ENCODE measurements around the gene NOTCH1.

The NOTCH1 gene

DNA sequence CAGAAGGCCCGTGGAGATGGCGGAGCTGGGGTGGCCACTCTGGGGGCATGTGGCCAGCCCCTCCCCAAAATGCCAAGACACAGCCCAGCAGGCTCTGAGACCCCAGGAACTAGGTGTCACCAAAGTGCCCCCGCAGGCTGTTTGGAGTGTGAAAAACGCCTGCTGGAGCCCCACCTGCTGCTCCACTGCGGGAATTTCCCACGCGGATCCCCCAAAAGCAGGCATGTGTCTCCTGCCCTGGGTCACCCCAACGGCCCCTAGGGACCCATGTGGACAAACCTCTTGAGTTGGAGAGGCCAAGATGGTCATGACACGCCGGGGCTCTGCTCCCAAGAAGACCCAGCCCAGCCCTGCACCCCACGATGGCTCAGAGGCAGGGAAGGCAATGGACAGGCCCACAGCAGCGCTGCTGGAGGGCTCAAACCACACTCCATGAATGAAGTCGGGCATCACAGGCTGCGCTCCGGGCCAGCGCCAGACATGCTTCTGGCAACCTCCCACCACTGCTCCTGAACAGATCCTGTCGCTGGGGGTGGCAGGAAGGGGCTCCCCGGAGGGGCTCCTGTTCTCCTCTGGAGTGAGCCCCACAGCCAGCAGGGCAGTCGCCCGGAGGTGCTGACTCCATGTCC lies 15.3 kb downstream of the NOTCH1 start:
- DNase-seq = no peak

GRCh38 chr9:136529516-136530460 lies 16.1 kb downstream of the NOTCH1 start:
- DNase-seq = no peak

DNA sequence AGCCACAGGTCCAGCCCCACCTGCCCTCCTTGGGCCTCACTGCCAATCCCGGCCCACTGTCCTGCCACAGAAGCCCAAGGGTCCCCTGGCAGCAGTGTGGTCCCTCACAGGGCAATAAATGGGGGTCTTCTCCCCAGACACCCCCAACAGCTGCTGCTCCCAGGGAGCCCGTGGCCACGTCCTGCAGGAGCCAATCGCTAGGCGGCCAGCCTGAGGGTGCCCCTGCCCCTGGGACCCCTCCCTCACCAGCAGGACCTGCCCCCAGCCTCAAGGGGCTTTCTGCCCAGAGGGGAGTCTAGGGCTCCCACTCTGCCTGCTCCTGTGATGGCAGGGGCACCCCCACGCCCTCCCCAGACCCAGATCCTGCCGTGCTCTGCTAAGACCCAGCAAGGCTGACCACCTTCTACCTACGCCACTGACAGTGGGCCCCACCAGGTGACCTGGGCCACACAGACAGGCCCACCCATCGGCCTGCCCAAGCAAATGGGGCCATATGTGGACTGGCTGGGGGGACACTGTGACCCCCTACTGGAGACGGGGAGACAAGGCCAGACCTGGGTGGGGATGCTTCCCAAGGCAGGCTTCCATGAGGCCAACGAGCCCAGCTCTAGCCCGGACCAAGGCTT lies 17.0 kb downstream of the NOTCH1 start:
- no peak for DNase-seq

DNA sequence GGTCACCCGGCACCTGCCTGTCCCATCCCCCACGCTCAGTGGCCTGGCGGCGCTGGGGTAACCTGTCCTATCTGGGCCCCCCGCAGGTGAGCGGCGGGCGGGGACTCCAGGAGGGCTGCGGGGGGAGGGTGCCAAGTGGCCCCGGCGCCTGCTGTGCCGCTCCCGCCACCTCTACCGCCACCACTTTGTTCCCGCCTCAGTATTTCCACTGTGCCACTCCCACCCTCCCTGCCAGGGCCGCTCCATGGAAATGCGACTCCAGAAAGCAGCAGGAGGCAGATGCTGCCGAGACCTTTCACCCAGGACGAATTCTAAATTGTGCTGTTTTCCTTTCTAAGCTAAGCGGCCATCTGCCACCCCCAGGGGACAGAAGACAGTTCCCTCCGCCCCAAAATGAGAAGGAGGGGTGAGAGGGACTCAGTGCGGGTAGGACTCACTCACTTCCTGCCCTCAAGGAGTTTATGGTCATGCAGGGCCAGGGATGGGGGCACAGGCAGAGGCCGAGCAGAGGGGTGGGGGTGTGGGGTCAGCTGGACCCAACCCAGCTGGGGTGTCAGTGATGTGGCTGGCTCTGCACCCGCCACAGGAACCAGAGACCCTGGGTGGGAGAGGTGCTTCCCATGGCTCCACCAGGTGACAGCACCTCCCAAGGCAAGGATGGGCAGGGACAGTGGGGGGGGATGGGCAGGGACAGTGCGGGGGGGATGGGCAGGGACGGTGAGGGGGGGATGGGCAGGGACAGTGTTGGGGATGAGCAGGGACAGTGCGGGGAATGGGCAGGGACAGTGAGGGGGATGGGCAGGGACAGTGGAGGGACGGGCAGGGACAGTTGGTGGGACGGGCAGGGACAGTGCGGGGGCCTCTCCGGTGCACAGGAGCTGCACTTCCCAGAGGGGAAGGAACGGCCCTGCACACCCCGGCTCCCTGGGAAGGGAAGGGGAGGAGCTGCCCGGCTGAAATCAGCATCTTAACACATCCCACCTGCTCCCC lies 17.8 kb downstream of the NOTCH1 start:
- DNase-seq = no peak

- no peak for DNase-seq
These were observed 18.7 kb downstream of the NOTCH1 start for GRCh38 chr9:136527131-136527530.

- no peak for DNase-seq
These were observed 19.2 kb downstream of the NOTCH1 start for GRCh38 chr9:136526625-136527066.

- no peak for DNase-seq
These were observed 19.9 kb downstream of the NOTCH1 start for GRCh38 chr9:136525841-136526499.

DNA sequence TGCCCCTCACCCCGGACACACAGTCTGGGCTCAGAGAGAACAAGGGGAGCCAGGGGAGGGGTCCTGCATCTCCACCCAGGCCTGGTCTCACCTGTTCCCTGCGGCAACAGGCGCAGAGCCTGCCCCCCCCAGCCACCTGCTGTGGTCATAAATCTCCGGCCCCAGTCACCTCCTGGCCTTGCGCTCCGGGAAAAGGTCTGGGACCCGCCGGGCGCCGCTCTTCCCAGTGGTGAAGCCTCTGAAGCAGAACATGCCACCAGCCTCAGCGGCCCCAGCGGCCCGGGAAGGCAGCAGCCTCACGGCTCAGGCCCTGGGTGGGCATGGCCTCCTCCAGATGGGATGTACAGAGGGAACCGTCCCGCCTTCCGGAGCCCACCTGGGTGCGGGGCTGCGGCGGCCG lies 20.6 kb downstream of the NOTCH1 start:
- no peak for DNase-seq

DNA sequence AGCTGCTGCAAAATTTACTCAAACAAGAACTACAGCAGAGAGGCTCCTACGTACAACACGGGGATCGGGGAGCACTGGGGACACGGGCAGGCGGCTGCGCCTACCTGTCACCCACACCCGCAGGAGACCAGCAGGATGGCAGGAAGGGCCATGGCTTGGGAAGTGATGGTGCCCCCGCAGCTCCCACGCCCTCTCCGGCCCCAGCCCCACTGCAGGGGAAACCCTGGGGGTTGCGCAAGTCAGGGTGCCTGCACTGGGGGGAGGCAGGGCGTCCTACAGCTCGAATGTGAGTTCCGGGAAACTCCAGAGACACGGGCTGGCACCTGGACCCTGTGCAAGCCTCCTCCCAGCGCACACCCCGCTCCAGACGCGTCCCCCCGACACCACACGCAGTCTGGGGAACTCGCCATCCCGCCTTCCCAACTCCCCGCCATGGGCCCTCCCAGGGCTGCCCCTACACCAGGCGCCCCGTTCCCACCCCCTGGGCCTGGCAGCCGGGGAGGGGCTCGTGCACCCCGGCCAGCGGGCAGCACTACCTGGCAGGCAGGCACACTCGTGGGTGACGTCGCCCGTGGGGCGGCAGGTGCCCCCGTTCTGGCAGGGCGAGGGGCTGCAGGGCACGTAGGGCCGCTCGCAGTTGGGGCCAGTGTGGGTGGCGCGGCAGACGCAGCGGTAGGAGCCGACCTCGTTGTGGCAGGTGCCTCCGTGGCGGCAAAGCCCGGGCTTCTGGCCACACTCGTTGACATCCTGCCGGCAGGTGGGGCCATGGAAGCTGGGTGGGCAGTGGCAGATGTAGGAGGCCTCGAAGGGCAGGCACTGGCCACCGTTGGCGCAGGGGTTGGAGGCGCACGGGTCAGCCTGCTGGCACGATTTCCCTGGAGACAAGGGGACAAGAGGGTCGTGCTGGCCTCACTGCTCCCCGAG lies 23.3 kb downstream of the NOTCH1 start:
- no peak for DNase-seq

GRCh38 chr9:136521537-136521936 lies 24.3 kb downstream of the NOTCH1 start:
- no peak for DNase-seq

DNA sequence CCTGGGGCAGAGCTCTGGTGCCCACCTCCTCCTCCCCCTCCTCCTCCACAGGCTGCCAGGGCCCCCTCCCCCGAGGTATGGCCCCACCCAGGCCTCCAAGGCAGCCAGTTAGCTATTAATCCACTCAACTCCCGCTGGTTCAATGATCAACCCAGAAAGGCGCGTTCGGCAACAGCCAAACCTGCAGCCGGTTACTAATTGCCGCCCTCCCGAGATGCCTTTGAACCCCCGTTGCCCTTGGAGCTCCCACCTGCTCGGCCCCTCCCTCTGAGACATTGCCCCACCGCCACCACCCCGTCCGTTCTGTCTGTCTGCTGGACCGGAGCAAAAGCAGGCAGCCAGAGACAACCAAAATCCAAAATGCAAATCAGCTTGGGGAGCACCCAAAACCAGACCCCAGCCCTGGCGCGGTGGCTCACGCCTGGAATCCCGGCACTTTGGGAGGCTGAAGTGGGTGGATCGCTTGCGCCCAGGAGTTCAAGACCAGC lies 25.8 kb downstream of the NOTCH1 start:
- no peak for DNase-seq

GRCh38 chr9:136519263-136520052 lies 26.4 kb downstream of the NOTCH1 start:
- no peak for DNase-seq

DNA sequence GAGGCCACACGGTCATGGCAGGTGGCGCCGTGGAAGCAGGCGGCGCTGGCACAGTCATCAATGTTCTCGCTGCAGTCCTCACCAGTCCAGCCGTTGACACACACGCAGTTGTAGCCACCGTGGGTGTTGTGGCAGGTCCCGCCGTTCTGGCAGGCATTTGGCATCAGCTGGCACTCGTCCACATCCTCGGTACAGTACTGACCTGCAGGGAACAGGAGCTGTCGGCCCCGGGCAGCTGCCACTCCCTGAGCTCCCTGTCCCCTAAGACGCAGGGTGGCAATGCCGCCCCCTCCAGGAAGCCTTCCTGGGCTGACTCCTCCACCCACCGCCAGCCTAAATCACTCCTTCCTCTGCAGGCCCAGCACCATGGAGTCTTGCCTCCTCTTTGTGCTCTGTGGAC lies 27.2 kb downstream of the NOTCH1 start:
- DNase-seq = no peak

- no peak for DNase-seq
These were observed 27.9 kb downstream of the NOTCH1 start for GRCh38 chr9:136517950-136518349.

DNA sequence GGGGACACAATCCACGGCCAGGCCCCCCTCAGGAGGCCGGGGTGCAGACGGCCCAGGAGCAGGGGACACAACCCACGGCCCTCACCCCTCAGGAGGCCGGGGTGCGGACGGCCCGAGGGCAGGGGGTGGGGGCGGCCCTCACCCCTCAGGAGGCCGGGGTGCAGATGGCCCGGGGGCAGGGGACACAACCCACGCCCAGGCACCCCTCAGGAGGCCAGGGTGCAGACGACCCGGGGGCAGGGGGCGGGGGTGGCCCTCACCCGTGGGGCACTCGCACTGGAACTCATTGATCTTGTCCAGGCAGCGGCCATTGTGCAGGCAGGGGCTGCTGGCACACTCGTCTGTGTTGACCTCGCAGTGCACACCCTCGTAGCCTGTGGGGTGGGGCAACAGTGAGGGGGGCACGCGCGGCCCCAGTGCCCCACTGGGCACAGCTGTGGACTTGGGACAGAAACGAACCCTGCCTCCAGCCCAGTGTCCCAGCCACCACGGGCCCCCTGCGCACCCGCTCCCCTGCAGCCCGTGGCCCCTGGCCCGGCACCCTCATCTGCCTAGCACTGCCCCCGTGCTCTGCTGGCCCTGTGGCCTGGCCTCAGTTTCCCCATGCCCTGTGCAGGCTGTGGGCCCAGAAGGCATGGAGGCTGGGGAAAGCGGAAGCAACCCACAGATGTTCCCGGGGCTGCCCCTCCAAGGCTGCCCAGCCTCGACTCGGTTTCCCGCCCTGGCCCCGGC lies 28.7 kb downstream of the NOTCH1 start:
- no peak for DNase-seq

GRCh38 chr9:136516191-136516654 lies 29.6 kb downstream of the NOTCH1 start:
- DNase-seq = no peak

- DNase-seq = no peak
These were observed 30.6 kb downstream of the NOTCH1 start for GRCh38 chr9:136515276-136515675.

GRCh38 chr9:136514022-136514714 lies 31.7 kb downstream of the NOTCH1 start:
- no peak for DNase-seq
